VCaP (cell line): ENCODE results near the gene APBA3.

ENCODE experiments used
- H3K27ac ChIP-seq: fragments of 450-650 bp; 2 replicates; pipeline ENCODE4 v1.5.1; 2017
- TF ChIP-seq, protein P1 (sequence below): fragments of 450-650 bp; conservative IDR thresholded peaks from 2 replicates; pipeline ENCODE4 v1.5.1; 2017; ENCODE audit warnings: mild to moderate bottlenecking, moderate library complexity

Gene APBA3

DNA sequence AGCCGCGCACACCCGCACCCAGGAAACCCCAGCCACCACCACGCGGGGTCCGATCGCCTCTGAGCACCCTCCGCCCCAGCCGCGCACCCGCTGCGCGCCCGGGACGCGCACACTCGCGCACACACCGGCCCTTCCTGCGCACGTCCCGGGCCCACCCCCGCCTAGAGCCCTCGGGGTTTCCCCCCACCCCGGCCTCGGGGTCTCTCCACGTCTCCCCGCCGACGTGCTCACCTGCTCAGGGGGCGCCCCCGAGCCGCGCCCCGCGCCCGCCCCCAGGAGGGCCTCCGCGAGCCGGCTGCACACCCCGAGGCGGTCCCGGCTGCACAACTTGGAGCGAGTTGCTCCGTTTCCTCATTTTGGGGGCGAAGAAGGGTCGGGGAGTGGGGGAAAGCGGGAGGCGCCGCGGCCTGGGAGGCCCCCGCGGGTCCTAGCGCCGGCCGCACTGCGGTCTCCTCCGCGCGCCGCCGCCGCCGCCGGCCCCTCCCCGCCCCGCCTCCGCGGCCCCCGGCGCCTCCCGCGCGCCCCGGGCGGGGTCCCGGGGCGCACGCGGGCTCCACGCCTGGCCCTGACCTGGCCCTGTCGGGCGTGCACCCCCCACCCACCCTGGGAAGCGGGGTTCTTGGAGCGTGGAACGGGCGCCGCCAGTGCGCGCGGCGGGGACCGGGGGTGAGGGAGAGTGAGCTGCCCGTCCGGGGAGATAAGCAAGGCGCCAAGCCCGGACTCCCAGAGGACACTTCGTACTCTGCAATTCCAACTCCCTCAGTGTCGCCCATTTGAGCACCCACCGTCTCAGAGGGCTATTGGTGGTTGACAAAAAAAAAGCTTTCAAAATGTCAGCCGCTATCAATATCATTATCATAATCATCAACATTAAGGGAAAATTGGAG lies 24.7 kb upstream of the APBA3 start, which contains the start of gene MATK:
Gene MATK, minus strand, starts transcription at position 444 of the 887 bp plus-strand sequence. CDS start 1,246 bp downstream, outside the sequence.
- TF ChIP-seq, protein P1, sequence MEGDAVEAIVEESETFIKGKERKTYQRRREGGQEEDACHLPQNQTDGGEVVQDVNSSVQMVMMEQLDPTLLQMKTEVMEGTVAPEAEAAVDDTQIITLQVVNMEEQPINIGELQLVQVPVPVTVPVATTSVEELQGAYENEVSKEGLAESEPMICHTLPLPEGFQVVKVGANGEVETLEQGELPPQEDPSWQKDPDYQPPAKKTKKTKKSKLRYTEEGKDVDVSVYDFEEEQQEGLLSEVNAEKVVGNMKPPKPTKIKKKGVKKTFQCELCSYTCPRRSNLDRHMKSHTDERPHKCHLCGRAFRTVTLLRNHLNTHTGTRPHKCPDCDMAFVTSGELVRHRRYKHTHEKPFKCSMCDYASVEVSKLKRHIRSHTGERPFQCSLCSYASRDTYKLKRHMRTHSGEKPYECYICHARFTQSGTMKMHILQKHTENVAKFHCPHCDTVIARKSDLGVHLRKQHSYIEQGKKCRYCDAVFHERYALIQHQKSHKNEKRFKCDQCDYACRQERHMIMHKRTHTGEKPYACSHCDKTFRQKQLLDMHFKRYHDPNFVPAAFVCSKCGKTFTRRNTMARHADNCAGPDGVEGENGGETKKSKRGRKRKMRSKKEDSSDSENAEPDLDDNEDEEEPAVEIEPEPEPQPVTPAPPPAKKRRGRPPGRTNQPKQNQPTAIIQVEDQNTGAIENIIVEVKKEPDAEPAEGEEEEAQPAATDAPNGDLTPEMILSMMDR, result no peak
- H3K27ac ChIP-seq, result peak within 1 kb of the TSS; percentile 74

DNA sequence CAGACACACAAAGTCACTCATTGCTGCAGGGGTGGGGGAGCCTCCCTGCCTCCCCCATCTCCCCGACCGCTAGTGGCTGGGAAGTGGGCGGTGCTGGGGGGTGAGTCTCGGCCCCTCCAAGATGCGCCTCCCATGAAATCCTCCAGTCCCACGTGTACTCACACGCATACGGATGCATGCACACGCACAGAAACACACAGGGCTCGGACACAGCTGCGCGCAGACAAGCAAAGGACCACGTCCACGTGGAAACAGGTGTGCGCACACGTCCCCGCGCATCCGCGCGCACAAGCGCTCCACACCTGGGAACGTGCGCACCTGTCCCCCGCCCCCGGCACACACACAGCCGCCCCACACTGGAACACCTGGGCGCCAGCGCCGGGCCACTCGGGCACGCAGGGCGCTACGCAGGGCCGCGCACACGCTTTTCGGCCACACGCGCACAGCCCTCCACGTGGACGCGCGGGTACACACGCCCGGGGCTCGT lies 24.0 kb upstream of the APBA3 start:
- TF ChIP-seq, protein P1, result no peak
- peak overlapping the region; percentile 74 for H3K27ac ChIP-seq

DNA sequence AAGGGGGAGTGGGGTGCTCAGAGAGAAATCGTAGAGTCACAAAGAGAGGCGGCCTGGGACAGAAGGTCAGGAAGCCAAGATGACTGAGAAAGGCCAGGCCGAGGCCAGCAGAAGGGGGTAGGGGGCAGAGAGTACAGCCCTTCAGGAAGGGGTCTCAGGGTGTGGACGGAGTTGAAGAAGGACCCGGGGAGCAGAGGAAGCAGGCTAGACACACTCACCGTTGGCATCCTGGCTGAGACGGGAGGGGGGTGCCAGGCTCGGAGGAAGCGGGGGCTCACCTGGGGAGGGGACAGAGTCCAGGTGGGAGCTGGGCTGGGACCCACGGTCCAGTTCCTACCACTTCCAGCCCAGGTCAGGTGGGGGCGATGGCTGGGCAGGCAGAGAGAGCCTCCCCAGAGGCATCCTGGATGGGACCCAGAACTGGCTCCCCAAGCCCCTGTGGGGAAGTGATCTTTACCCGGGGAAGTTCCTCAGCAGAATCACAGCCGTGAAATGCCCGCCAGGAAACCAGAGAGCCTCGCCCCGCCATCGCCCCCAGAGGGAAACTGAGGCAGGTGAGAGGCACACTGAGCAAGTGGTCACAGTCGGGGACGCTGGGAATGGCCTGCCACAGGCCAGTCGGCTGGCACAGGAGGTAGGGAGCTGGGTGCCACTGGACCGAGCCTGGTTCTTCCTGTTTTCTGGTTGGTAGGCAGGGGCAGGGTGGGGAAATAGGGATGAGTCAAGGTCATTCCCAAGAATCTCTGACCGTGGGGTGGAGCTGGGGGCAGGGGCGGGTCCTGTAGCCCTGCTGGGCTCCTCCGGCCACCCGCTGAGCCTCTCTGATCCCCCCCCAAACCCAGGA lies 23.3 kb upstream of the APBA3 start:
- TF ChIP-seq, protein P1, result no peak
- H3K27ac ChIP-seq, result peak overlapping the region; percentile 74

DNA sequence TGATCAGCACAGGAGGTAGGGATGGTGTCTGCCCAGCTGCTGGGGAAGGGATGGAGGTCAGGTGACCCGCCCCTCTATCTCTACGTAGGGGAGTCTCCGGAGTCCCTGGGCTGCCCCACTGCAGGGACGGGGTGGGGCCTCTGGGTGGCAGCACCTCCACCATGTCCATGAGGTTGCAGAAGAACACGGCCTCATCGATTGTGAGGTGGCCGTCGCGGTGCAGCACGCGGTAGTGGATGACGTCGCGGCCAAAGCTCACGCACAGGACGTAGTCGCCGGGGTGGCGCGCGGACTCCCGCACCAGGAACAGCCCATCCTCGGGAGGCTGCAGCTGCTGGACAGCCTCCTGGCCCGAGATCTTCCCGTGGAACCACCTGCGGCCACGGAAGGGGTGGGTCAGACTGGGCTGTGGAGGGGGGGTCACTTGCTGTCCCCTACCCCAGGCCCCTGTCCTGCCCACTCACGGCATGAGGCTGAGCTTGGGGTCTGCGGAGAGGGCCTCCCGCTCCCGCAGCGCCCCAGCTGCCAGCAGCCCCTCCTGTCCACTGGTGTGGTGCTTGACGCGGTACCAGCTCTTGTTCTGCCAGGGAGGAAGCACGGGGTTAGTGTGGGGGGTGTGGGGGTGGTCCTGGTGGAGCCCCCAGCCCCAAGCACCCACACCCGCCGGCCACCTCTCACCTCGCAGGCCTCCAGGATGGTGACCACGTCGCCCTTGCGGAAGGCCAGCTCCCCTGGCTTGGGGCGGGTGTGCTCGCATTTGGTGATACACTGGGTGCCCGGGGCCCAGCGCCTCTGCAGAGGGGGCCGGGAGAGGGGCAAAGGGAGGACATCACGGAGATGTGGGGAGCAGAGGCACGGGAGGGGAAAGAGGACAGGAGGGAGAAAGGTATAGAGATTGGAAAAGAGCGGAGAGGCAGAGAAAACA lies 22.4 kb upstream of the APBA3 start:
- TF ChIP-seq, protein P1, result peak; percentile 35
- H3K27ac ChIP-seq, result no peak overlapping the region

DNA sequence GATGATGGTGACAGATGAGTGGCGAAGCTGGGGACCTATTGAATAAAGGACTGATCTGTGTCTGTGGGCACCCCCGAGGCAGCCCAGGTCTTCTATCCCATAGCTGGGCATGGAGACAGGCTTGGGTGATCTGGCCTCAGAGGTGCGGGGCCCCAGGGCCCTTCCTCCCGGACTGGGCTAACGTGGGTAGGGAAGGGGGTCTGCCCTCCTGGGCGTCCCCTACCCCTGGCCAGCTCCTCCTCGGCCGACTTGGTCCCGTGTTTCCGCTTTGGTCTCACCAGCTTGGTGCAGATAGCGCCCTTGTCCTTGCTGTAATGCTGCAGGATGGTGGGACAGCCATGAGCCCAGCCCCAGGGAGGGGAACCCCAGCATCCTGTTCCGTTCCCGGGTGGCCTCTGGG lies 21.4 kb upstream of the APBA3 start:
- H3K27ac ChIP-seq, result no peak overlapping the region
- TF ChIP-seq, protein P1, result no peak

DNA sequence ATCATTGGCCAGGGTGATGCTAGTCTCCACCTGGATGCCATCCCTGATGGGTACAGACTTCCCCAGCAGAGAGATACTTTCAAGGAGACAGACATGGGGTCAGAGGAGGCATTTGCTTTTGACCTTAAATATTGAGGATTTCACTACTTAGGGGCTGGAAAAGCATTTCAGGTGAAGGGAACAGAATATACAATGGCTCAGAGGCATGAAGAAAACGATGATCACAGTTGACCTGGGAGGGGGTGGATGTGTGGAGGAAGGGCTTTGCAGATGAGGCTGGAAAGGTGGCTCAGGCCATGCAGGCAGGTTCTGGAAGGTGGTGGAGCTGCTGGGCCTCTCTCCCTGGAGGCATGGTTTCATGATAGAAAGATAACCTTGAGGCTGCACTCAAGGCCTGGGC lies 20.8 kb upstream of the APBA3 start:
- H3K27ac ChIP-seq, result no peak overlapping the region
- TF ChIP-seq, protein P1, result no peak
